WTC11 (cell line): ENCODE data around the gene OSBPL5.

ENCODE experiments used
- FOXJ3 ChIP-seq: sonication (generic); formaldehyde crosslinking; IDR thresholded peaks from 2 replicates; pipeline ENCODE4 v1.9.0; 2021; ENCODE audit warnings: missing genetic modification reagents, mild to moderate bottlenecking, borderline replicate concordance
- JAZF1 ChIP-seq: fragments of 250-450 bp; sonication (Bioruptor Pico); IDR thresholded peaks from 2 replicates; pipeline ENCODE4 v1.9.0; 2021; ENCODE audit warnings: moderate library complexity, mild to moderate bottlenecking, inconsistent platforms
- ZNF121 ChIP-seq: sonication (generic); formaldehyde crosslinking; IDR thresholded peaks from 2 replicates; pipeline ENCODE4 v1.8.0; 2023; ENCODE audit warnings: missing genetic modification reagents
- ZNF232 ChIP-seq: sonication (generic); formaldehyde crosslinking; IDR thresholded peaks from 2 replicates; pipeline ENCODE4 v1.8.0; 2022; ENCODE audit warnings: mild to moderate bottlenecking, missing genetic modification reagents
- ZNF317 ChIP-seq: sonication (generic); formaldehyde crosslinking; IDR thresholded peaks from 2 replicates; pipeline ENCODE4 v1.8.1; 2023; ENCODE audit warnings: low read depth, mild to moderate bottlenecking, moderate library complexity, missing genetic modification reagents, borderline replicate concordance
- TF ChIP-seq, protein P1 (sequence below): fragments of 200-600 bp; IDR thresholded peaks from 2 replicates; pipeline ENCODE4 v1.8.0; 2022; ENCODE audit warnings: antibody characterized with exemption
- TF ChIP-seq, protein P2 (sequence below): sonication (generic); formaldehyde crosslinking; IDR thresholded peaks from 2 replicates; pipeline ENCODE4 v1.8.0; 2022; ENCODE audit warnings: mild to moderate bottlenecking, missing genetic modification reagents

DNA sequence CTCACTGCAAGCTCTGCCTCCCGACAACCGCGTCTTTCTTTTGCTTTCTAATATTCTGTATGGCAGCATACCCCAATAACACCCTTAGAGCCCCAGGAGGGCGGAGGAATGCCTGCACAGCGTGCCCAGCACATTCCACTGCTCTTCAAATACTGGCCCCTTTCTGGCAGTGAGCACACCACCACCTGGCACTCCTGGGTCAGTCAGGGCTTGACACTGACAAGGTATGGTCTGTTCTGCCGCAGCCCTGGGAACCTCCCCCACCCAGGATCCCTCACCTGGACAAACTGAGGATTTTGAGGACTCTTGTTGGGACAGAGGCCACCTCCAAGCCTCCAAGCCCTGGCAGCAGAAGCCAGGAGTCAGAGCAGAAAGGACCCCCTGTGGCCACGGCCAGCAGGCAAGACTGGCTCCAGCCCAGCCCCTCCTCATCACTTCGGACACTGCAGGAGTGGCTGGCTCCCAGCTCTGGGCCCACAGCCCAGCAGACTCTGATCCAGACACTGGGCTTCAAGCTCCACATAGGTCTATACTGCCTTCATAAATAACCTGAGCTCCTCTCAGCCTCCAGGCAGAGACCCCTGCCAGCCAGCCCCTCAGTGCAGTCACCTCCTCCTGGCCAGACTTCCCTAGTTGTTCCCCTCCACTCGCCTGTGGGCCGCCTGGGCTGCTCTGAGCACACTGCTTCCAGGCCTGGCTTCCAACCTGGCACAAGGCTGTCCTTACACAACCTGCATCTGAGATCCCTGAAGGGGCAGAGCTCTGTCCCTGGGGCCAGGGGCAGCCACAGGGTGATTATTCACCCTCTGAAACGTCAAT, 122.4 kb downstream of the OSBPL5 start:
- TF ChIP-seq, protein P1, sequence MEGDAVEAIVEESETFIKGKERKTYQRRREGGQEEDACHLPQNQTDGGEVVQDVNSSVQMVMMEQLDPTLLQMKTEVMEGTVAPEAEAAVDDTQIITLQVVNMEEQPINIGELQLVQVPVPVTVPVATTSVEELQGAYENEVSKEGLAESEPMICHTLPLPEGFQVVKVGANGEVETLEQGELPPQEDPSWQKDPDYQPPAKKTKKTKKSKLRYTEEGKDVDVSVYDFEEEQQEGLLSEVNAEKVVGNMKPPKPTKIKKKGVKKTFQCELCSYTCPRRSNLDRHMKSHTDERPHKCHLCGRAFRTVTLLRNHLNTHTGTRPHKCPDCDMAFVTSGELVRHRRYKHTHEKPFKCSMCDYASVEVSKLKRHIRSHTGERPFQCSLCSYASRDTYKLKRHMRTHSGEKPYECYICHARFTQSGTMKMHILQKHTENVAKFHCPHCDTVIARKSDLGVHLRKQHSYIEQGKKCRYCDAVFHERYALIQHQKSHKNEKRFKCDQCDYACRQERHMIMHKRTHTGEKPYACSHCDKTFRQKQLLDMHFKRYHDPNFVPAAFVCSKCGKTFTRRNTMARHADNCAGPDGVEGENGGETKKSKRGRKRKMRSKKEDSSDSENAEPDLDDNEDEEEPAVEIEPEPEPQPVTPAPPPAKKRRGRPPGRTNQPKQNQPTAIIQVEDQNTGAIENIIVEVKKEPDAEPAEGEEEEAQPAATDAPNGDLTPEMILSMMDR = no peak
- TF ChIP-seq JAZF1 (CRISPR knock-in tag) (no peak), ZNF121 (no peak), ZNF317 (CRISPR knock-in tag) (no peak), ZNF232 (CRISPR knock-in tag) (no peak), FOXJ3 (CRISPR knock-in tag) (no peak)
- TF ChIP-seq, protein P2, sequence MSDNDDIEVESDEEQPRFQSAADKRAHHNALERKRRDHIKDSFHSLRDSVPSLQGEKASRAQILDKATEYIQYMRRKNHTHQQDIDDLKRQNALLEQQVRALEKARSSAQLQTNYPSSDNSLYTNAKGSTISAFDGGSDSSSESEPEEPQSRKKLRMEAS (CRISPR knock-in tag) = no peak
